LNCaP clone FGC (cell line): ENCODE measurements around the gene FAM53A.

Source experiments
- DNase-seq: peaks from one replicate; pipeline ENCODE4 v3.0.0-alpha.2; 2011; ENCODE audit warnings: low read depth
- H3K4me3 ChIP-seq: 2 replicates; pipeline ENCODE4 v1.5.1; 2011; ENCODE audit warnings: mild to moderate bottlenecking, low read depth, low read length, control low read depth
- CTCF ChIP-seq: IDR thresholded peaks from 2 replicates; pipeline ENCODE4 v1.5.1; 2012; ENCODE audit warnings: mild to moderate bottlenecking; ENCODE audit not compliant: control insufficient read depth, insufficient read depth; ENCODE audit errors: extremely low read depth

Gene FAM53A

GRCh38 chr4:1720163-1720983 is 36.3 kb upstream of the FAM53A start:
- H3K4me3 ChIP-seq, result peak overlapping the region; percentile 94
- DNase-seq, result no peak
- TF ChIP-seq CTCF, result no peak

GRCh38 chr4:1718095-1718850 is 34.2 kb upstream of the FAM53A start:
- TF ChIP-seq CTCF, result no peak
- H3K4me3 ChIP-seq, result peak overlapping the region; percentile 18
- peak; percentile 93 for DNase-seq

- no peak for TF ChIP-seq CTCF
- DNase-seq, result no peak
- H3K4me3 ChIP-seq, result peak overlapping the region; percentile 18
Observed at GRCh38 chr4:1717129-1718094, 33.3 kb upstream of the FAM53A start.

GRCh38 chr4:1716065-1716945 is 32.2 kb upstream of the FAM53A start:
- no peak overlapping the region for H3K4me3 ChIP-seq
- no peak for DNase-seq
- no peak for TF ChIP-seq CTCF

- no peak for TF ChIP-seq CTCF
- no peak overlapping the region for H3K4me3 ChIP-seq
- DNase-seq, result no peak
Observed at GRCh38 chr4:1715002-1715758, 31.1 kb upstream of the FAM53A start.
